ENCODE data around the gene PRRT3.
"Not testable (repeated sequence)": the region's sequence is repeated elsewhere in the genome, so short reads cannot be mapped to it uniquely, and the experiment has no call there.

PRRT3 gene

GRCh38 chr3:9902372-9903237 lies 49.6 kb downstream of the PRRT3 start, which contains the start of gene IL17RE:
TSS of gene IL17RE (plus strand) at chr3:9902848. CDS start at chr3:9902933, 85 bp downstream.
- peak within 1 kb of the TSS; percentile 18 to 49 (median 30) for H3K4me3 ChIP-seq
- H3K27ac ChIP-seq = peak within 1 kb of the TSS in 20 of 21 experiments; percentile 13 to 89 (median 80)

DNA sequence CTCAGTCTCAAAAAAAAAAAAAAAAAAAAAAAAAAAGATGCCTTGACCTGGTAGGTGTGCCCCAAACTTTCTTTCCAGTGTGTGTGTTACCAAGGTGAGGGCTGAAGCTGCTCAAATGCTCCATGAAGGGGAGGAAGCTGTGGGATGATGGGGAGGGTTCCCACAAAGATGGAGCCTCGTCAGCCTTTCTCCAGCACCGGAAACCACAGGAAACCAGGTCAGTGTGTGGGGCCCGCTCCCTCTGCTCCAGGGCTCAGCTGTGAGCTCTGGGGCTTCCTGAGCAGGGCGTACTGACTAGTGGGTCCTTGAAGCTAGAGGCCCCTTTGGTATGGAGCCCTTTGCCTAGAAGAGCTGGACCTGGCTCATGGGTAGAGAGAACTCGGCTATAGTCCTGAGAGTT lies 50.2 kb downstream of the PRRT3 start:
- peak overlapping the region in 15 of 21 experiments; percentile 34 to 89 (median 82) for H3K27ac ChIP-seq
- H3K4me3 ChIP-seq = peak overlapping the region in 1 of 7 experiments; percentile 48

DNA sequence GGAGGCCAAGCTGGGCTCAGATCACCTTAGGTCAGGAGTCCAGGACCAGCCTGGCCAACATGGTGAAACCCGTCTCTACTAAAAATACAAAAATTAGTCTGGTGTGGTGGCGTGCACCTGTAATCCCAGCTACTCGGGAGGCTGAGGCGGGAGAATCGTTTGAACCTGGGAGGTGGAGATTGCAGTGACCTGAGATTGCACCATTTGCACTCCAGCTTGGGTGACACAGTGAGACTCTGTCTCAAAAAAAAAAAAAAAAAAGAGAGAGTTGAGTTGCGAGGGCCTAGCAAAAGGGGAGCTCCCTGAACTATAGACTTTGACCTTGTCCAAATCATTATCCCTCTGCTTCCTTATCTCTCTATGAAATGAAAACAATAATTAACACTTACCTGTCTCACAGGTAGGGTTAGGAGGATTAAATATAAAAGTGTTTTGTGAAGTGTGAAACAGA lies 51.2 kb downstream of the PRRT3 start:
- H3K27ac ChIP-seq, H3K4me3 ChIP-seq: not testable (repeated sequence)

DNA sequence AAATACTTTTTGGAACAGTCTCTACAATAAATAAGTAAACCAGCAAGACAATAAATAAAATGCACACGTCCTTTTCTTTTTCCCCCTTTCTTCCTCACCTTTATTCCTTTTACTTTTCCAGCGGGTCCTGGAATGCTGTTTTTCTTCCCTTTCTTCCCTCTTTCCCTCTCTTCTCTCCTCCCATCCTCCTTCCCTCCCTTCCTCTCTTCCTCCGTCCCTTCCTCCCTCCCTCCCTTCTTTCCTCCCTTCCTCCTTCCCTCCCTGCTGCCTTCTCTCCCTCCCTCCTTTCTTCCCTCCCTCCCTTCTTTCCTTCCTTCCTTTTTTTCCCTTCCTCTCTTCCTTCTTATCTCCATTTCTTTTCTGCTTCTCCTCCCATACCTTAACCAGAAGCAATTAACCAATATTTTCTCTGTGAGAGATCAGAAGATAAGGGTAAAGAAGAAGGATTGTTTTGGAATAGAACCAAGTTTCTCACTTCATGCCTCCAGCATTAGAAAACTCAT lies 52.9 kb downstream of the PRRT3 start:
- H3K4me3 ChIP-seq = no peak overlapping the region
- peak overlapping the region in 2 of 21 experiments; percentile 22 to 37 for H3K27ac ChIP-seq

- peak overlapping the region in 3 of 21 experiments; percentile 2 to 57 (median 22) for H3K27ac ChIP-seq
These were observed 53.6 kb downstream of the PRRT3 start for GRCh38 chr3:9898467-9899241.

DNA sequence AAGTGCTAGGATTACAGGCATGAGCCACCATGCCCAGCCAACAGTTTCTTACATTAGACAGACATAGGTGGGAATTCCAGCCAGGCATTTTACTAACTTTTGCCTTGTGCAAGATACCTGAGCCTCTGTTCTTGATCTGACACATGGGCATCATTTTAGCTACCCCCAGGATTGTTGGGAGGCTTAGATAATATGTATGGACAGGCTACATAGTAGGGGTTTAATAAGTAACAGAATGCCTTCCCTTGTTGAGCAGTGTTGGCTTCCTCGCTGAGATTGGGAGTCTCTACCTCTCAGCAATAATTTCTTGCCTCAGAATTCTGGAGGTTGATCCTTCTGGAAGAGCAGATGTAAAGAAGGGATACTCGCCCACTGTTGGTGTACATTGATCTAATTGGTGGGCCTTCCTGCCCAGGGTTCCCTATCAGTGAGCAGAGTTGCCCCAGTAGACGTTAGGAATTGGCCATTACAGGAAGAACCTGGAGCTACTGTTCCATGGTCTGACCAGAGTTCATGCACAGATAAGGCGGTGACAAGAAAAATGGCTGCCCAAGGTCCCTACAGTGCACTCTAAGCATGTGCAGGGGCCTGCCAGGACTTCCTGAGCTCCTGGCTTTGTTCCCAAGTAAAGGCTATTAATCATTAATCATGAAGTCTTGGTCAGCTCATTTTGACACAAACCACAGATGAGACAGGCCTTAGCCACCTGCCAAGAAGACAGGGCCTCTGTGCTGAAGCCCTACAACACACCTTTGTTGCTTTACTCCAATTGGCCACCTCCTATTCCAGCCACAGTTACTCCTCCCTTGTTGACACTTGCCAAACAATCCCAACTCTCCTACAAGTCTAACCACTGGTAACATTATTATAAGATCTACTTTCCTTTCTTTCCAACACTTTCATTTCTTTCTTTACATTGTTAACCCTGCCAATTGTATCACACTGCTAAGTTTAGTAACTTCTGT lies 54.5 kb downstream of the PRRT3 start:
- peak overlapping the region in 5 of 21 experiments; percentile 2 to 58 (median 49) for H3K27ac ChIP-seq
- H3K4me3 ChIP-seq = no peak overlapping the region

More at GRCh38 chr3:9898467-9899241, 53.6 kb downstream of the PRRT3 start:
- no peak overlapping the region for H3K4me3 ChIP-seq

DNA sequence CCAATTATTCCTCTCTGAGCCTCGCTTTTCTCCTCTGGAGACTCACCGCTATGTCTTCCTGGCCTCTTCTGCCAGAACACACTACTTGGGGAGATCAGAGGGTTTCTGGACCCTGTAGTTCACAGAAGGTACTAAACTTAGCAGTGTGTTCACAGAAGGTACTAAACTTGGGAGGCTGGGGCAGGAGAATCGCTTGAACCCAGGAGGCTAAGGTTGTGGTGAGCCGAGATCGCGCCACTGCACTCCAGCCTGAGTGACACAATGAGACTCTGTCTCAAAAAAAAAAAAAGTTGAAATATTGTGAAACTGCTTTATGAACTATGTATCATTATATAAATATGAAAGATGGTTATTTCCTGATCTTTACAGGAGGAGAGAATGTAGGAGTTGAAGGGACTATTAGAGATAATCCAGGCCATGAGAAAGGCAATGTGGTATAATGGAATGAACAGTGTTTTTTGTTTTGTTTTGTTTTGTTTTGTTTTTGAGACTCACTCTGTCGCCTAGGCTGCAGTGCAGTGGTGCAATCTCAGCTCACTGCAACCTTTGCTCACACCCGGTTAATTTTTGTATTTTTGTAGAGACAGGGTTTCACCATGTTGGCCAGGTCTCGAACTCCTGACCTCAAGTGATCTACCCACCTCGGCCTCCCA lies 55.3 kb downstream of the PRRT3 start:
- H3K4me3 ChIP-seq = not testable (repeated sequence)
- peak overlapping the region in 4 of 21 experiments; percentile 22 to 58 (median 53) for H3K27ac ChIP-seq

DNA sequence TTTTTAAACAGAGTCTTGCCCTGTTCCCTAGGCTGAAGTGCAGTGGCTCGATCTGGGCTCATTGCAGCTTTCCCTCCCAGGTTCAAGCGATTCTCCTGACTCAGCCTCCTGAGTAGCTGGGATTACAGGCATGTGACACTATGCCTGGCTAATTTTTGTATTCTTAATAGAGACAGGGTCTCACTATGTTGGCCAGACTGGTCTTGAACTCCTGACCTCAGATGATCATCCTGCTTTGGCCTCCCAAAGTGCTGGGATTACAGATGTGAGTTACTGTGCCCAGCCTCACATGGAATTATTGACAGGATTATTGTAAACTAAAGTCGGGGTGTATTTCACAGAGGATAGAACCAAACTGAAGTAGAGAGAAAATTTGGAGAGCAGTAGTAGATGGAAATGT lies 56.5 kb downstream of the PRRT3 start:
- H3K4me3 ChIP-seq, H3K27ac ChIP-seq: not testable (repeated sequence)

Data from skin epidermis (tissue), 12 donors.